Natural killer cell (primary cell): ENCODE data around the gene COQ8B. TPM values are rescaled to one million over a fixed set of nuclear protein-coding genes. Genes with fewer than 3 reads are reported as not detected.

ENCODE experiments used
- ATAC-seq, 3 donors: fragments of 150-1000 bp in 2 of 3; fragments of 200-7000 bp in 1 of 3; cut with Tn5 transposase; 1 replicate in 1 of 3; 2 replicates in 2 of 3; pipeline ENCODE4 v1.10.0; 2021; ENCODE audit warnings: mild to moderate bottlenecking in 2 of 3, moderate library complexity in 2 of 3
- DNase-seq, 2 donors: peaks; one replicate each; pipeline versions ENCODE4 v3.0.0 to v3.0.0-alpha.2; 2013 to 2021; ENCODE audit warnings: mixed read lengths in 1 of 2
- H3K27ac ChIP-seq: one replicate; pipeline ENCODE4 v1.5.1; 2013; ENCODE audit warnings: mild to moderate bottlenecking, low read length
- H3K27me3 ChIP-seq: one replicate; pipeline ENCODE4 v1.6.1; 2013; ENCODE audit warnings: low read length; ENCODE audit not compliant: control insufficient read depth, insufficient read depth
- H3K36me3 ChIP-seq: one replicate; pipeline ENCODE4 v1.6.1; 2013; ENCODE audit warnings: low read length; ENCODE audit not compliant: control insufficient read depth, insufficient read depth
- H3K4me1 ChIP-seq: one replicate; pipeline ENCODE4 v1.6.1; 2013; ENCODE audit warnings: low read length; ENCODE audit not compliant: control insufficient read depth, insufficient read depth
- H3K4me3 ChIP-seq: one replicate; pipeline ENCODE4 v1.5.1; 2013; ENCODE audit warnings: low read length
- H3K9me3 ChIP-seq: one replicate; pipeline ENCODE4 v1.6.1; 2013; ENCODE audit warnings: low read length; ENCODE audit not compliant: control insufficient read depth, insufficient read depth
- H3K27ac Mint-ChIP-seq, 2 donors: one replicate each; pipeline ENCODE4 v1.8.0; 2022; ENCODE audit warnings: mild to moderate bottlenecking in 2 of 2, mixed read lengths in 2 of 2, moderate library complexity in 1 of 2
- H3K27me3 Mint-ChIP-seq, 2 donors: one replicate each; pipeline ENCODE4 v1.8.0; 2022; ENCODE audit warnings: low read depth in 2 of 2, mixed read lengths in 2 of 2
- H3K36me3 Mint-ChIP-seq: one replicate; pipeline ENCODE4 v1.8.0; 2022; ENCODE audit warnings: mixed read lengths
- H3K4me1 Mint-ChIP-seq, 2 donors: one replicate each; pipeline ENCODE4 v1.8.0; 2022; ENCODE audit warnings: mixed read lengths in 2 of 2
- H3K4me3 Mint-ChIP-seq: one replicate; pipeline ENCODE4 v1.8.0; 2022; ENCODE audit warnings: mild to moderate bottlenecking, moderate library complexity, mixed read lengths
- H3K9me3 Mint-ChIP-seq, 2 donors: one replicate each; pipeline ENCODE4 v1.8.0; 2022; ENCODE audit warnings: mixed read lengths in 2 of 2
- WGBS: methylation state at CpG from one replicate; pipeline ENCODE4 v1.1.7; 2013; ENCODE audit warnings: missing lambda C conversion rate; ENCODE audit not compliant: insufficient coverage; 5-methylcytosine and 5-hydroxymethylcytosine counted together
- intact Hi-C: fragments of 100-400 bp; cut with micrococcal nuclease; formaldehyde crosslinking; loops from one replicate; pipeline ENCODE4 v1.14.2; 2022
- total RNA-seq, 4 donors: library from RNA; stranded (reverse); fragments of 120-200 nt in 1 of 4; gene quantifications; one replicate each; pipeline versions ENCODE4 v1.2.3 to v1.2.4, GENCODE V29; 2013 to 2022
- TF ChIP-seq, protein P1 (sequence below): fragments of 200-600 bp; IDR thresholded peaks from one replicate; pipeline ENCODE4 v1.8.0; 2022; ENCODE audit warnings: antibody characterized with exemption

COQ8B gene
- total RNA-seq, 3 donors from 2014 or later (not counting 1 experiment from before 2014, with no cell fraction given): 31.8 to 46.7 (median 39.6) TPM

DNA sequence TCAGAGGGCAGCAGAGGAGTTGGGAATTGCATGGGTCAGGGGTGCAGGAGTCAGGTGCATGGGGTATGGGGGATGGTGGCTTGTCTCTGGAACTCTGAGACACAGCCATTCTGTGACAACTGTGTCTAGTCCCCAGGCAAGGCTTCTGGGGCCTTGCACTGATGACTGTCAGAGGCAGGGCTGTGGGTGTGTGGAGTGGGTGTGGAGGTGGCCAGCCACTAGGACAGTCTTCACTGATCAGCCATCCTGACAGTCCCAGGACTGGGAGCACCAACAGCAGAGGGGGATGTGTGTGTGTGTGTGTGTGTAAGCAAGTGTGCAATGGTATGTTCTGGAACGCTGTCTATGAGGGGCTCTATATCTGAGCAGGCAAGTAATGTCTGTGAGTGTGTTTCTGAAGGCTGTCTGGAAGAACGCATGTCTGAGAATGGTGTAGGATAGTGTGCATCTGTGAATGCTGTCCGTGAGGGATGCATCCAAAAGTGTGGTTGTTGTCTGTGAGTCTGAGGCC is 31.6 kb downstream of the COQ8B start:
- ATAC-seq: no peak
- Histone ChIP-seq H3K36me3 (no peaks in the 10 kb centered on the region), H3K27me3 (no peaks in the 10 kb centered on the region), H3K27ac (no peak overlapping the region), H3K4me1 (peaks cover 35% of the 10 kb centered on the region), H3K4me3 (no peak overlapping the region), H3K9me3 (no peaks in the 10 kb centered on the region)
- TF ChIP-seq, protein P1, sequence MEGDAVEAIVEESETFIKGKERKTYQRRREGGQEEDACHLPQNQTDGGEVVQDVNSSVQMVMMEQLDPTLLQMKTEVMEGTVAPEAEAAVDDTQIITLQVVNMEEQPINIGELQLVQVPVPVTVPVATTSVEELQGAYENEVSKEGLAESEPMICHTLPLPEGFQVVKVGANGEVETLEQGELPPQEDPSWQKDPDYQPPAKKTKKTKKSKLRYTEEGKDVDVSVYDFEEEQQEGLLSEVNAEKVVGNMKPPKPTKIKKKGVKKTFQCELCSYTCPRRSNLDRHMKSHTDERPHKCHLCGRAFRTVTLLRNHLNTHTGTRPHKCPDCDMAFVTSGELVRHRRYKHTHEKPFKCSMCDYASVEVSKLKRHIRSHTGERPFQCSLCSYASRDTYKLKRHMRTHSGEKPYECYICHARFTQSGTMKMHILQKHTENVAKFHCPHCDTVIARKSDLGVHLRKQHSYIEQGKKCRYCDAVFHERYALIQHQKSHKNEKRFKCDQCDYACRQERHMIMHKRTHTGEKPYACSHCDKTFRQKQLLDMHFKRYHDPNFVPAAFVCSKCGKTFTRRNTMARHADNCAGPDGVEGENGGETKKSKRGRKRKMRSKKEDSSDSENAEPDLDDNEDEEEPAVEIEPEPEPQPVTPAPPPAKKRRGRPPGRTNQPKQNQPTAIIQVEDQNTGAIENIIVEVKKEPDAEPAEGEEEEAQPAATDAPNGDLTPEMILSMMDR: no peak
- H3K9me3 Mint-ChIP-seq: no peaks in the 10 kb centered on the region
- H3K36me3 Mint-ChIP-seq: no peaks in the 10 kb centered on the region
- H3K27ac Mint-ChIP-seq: no peak overlapping the region
- 98% methylated on average over 3 of the region's 3 CpGs for WGBS
- H3K27me3 Mint-ChIP-seq: no peaks in the 10 kb centered on the region
- no peak overlapping the region for H3K4me3 Mint-ChIP-seq
- no peak for DNase-seq
- peaks cover 0 to 22% of the 10 kb centered on the region in 2 donors for H3K4me1 Mint-ChIP-seq
- intact Hi-C loops: loop anchor here (5.0 kb wide), 2 partner anchors 92 to 642 kb away; partner anchors contain the start of genes MIA and RAB4B

DNA sequence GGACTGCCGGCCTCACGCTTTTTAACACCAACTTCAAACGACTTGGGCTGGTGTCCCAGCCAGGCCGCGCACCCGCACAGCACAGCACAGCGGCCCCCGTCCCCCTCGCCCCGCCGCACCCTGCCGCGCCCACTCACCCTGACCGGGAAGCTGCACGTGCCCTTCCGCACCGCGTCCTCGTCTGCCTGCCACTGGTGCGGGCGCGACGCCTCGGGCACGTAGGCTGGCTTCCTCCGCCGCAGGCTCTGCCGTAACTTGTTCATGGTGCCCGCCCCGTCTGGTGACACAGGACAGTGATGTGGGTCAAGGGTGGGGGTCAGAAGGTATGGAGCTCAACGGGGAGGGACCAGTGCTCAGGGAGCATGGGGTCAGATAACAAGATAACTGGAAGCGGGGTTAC is 32.4 kb downstream of the COQ8B start:
- TF ChIP-seq, protein P1: no peak
- H3K4me1 Mint-ChIP-seq: peaks cover 0 to 22% of the 10 kb centered on the region in 2 donors
- Histone ChIP-seq H3K4me3 (no peak overlapping the region), H3K27me3 (no peaks in the 10 kb centered on the region), H3K9me3 (no peaks in the 10 kb centered on the region), H3K36me3 (no peaks in the 10 kb centered on the region), H3K27ac (no peak overlapping the region), H3K4me1 (peaks cover 27% of the 10 kb centered on the region)
- H3K4me3 Mint-ChIP-seq: no peak overlapping the region
- ATAC-seq: no peak
- H3K27me3 Mint-ChIP-seq: no peaks in the 10 kb centered on the region
- intact Hi-C loops: no loop called here
- no peaks in the 10 kb centered on the region for H3K36me3 Mint-ChIP-seq
- no peak for DNase-seq
- WGBS: 98% methylated on average over 32 of the region's 32 CpGs
- no peaks in the 10 kb centered on the region for H3K9me3 Mint-ChIP-seq
- no peak overlapping the region for H3K27ac Mint-ChIP-seq

DNA sequence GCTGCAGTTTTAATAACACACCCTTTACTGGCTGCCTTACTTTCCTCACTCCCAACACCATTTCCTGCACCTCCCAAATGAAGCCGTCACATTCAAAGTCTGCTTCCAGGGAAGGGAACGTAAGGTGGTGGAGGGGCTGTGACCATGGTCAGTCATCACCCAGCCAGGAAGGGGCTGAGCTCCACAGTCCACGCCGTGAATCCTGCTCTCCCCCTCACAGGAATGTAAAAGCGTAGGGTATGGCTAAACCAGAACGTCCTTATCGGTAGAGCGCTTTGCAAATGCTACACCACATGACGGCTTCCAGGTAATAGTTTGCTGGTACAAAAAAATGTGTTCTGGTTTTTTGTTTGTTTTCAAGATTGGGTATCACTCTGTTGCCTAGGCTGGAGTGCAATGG is 33.2 kb downstream of the COQ8B start:
- Histone ChIP-seq H3K4me1 (peaks cover 19% of the 10 kb centered on the region), H3K27me3 (no peaks in the 10 kb centered on the region), H3K27ac (no peak overlapping the region), H3K9me3 (no peaks in the 10 kb centered on the region), H3K4me3 (no peak overlapping the region), H3K36me3 (no peaks in the 10 kb centered on the region)
- 95% methylated on average over 8 of the region's 9 CpGs for WGBS
- no peaks in the 10 kb centered on the region for H3K27me3 Mint-ChIP-seq
- H3K36me3 Mint-ChIP-seq: no peaks in the 10 kb centered on the region
- TF ChIP-seq, protein P1: no peak
- DNase-seq: no peak
- H3K4me1 Mint-ChIP-seq: peaks cover 0 to 22% of the 10 kb centered on the region in 2 donors
- no peaks in the 10 kb centered on the region for H3K9me3 Mint-ChIP-seq
- no peak for ATAC-seq
- no peak overlapping the region for H3K27ac Mint-ChIP-seq
- H3K4me3 Mint-ChIP-seq: no peak overlapping the region
- intact Hi-C loops: no loop called here

DNA sequence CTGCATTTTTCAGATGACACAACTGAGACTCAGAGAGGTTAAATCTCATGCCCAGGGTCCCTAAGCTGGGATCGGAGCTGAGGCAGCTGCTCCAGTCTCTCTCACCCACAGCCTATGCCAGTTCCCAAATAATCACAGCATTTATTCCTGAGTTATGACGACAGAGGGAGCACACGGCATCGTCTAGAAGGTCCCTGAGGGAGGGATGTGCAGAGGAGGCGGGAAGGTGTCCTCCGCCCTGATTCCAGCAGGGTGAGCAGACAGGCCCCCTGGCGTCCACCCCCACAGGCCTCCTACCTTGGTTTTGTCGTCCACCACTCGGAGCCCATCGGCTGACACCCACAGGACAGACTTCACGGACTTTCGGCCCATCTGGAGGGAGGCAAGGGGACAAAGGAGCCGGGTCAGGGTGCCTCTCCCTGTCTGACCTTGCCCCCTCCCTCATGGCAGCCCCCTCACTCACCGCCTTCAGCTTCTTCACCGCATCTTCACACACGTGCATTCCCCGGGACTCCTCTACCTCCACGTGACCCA is 34.2 kb downstream of the COQ8B start:
- H3K4me1 Mint-ChIP-seq: peaks cover 0 to 22% of the 10 kb centered on the region in 2 donors
- Histone ChIP-seq H3K36me3 (no peaks in the 10 kb centered on the region), H3K4me3 (no peak overlapping the region), H3K27me3 (no peaks in the 10 kb centered on the region), H3K9me3 (no peaks in the 10 kb centered on the region), H3K27ac (no peak overlapping the region), H3K4me1 (peaks cover 9% of the 10 kb centered on the region)
- DNase-seq (no peak), ATAC-seq (no peak)
- no peaks in the 10 kb centered on the region for H3K27me3 Mint-ChIP-seq
- intact Hi-C loops: no loop called here
- H3K9me3 Mint-ChIP-seq: no peaks in the 10 kb centered on the region
- TF ChIP-seq, protein P1: no peak
- H3K27ac Mint-ChIP-seq: no peak overlapping the region
- H3K4me3 Mint-ChIP-seq: no peak overlapping the region
- no peaks in the 10 kb centered on the region for H3K36me3 Mint-ChIP-seq
- 95% methylated on average over 13 of the region's 18 CpGs for WGBS
